Panc1 (cell line): ENCODE results near the gene AKR1B15. TPM values are rescaled to one million over a fixed set of nuclear protein-coding genes. Genes with fewer than 3 reads are reported as not detected.

Experiments used
- ATAC-seq: fragments of 200-7000 bp; cut with Tn5 transposase; 2 replicates; pipeline ENCODE4 v1.9.1; 2020; ENCODE audit warnings: mild to moderate bottlenecking, moderate library complexity
- BruUV-seq: library from RNA; stranded (reverse); fragments of 400-500 nt; replicated peaks from 2 replicates; lab custom pipeline; 2021; lab: Mats Ljungman, UMichigan
- CTCF ChIA-PET: fragments of 300-600 bp; sonication (Branson Sonifier 250); formaldehyde crosslinking; loops from one replicate; lab custom pipeline; 2022; ENCODE audit warnings: antibody characterized with exemption; lab: Charles Lee
- POLR2A ChIA-PET: fragments of 300-600 bp; sonication (Branson Sonifier 250); formaldehyde crosslinking; loops from one replicate; lab custom pipeline; 2022; ENCODE audit warnings: antibody characterized with exemption; lab: Charles Lee
- DNase-seq: peaks from one replicate; pipeline ENCODE4 v3.0.0-alpha.2; 2010; ENCODE audit warnings: low read depth, low spot score
- H3K27ac ChIP-seq: 2 replicates; pipeline ENCODE4 v1.5.1; 2011; ENCODE audit warnings: mild to moderate bottlenecking, low read length, inconsistent platforms
- H3K27me3 ChIP-seq: fragments of 200-500 bp; sonication (Bioruptor generic); 2 replicates; pipeline ENCODE4 v1.6.0; 2014; ENCODE audit warnings: low read length, inconsistent platforms; ENCODE audit not compliant: control insufficient read depth, insufficient read depth
- H3K36me3 ChIP-seq: fragments of 200-500 bp; sonication (Bioruptor generic); 2 replicates; pipeline ENCODE4 v1.5.1; 2014; ENCODE audit warnings: inconsistent platforms, mild to moderate bottlenecking, low read length, moderate library complexity; ENCODE audit not compliant: control insufficient read depth, insufficient read depth
- H3K4me1 ChIP-seq: 2 replicates; pipeline ENCODE4 v1.5.1; 2011; ENCODE audit warnings: inconsistent platforms, mild to moderate bottlenecking, low read length, moderate library complexity; ENCODE audit not compliant: control insufficient read depth, insufficient read depth
- H3K4me3 ChIP-seq, 2 experiments: 2 replicates each; pipeline ENCODE4 v1.5.1; 2011 to 2012; ENCODE audit warnings: low read depth in 2 of 2, low read length in 2 of 2, mild to moderate bottlenecking in 2 of 2, inconsistent platforms in 1 of 2, moderate library complexity in 1 of 2
- H3K9me3 ChIP-seq: fragments of 200-500 bp; sonication (Bioruptor generic); 2 replicates; pipeline ENCODE4 v1.5.1; 2014; ENCODE audit warnings: low read depth, mild to moderate bottlenecking, inconsistent platforms, low read length, moderate library complexity; ENCODE audit not compliant: control insufficient read depth, insufficient read depth
- POLR2AphosphoS5 ChIP-seq: IDR thresholded peaks from 2 replicates; pipeline ENCODE4 v1.6.1; 2012; ENCODE audit warnings: mild to moderate bottlenecking, low read depth, low read length, moderate library complexity
- SIN3A ChIP-seq: IDR thresholded peaks from 2 replicates; pipeline ENCODE4 v1.6.1; 2012; ENCODE audit warnings: low read depth, mild to moderate bottlenecking, low read length, moderate library complexity, borderline replicate concordance; ENCODE audit not compliant: insufficient read depth
- TCF7L2 ChIP-seq: IDR thresholded peaks from 2 replicates; pipeline ENCODE4 v1.6.1; 2011; ENCODE audit warnings: mild to moderate bottlenecking, low read depth, low read length, inconsistent platforms
- in situ Hi-C: cut with HindIII; loops from 2 replicates; pipeline ENCODE4 v1.10.0; 2016; ENCODE audit warnings: low sequenced_read_pairs, low pct_unique_long_range_greater_than_20kb
- intact Hi-C: fragments of 100-400 bp; cut with micrococcal nuclease; formaldehyde crosslinking; loops from one replicate; pipeline ENCODE4 v1.10.0; 2022; ENCODE audit not compliant: unreplicated experiment
- total RNA-seq: library from RNA; stranded (reverse); gene quantifications from one replicate; pipeline ENCODE4 v1.2.1, GENCODE V29; 2021; ENCODE audit not compliant: unreplicated experiment
- TF ChIP-seq, protein P1 (sequence below), 2 experiments: IDR thresholded peaks; 2 replicates each; pipeline ENCODE4 v1.6.1; 2011 to 2012; ENCODE audit warnings: low read depth in 2 of 2, control low read depth in 1 of 2, low read length in 1 of 2, mild to moderate bottlenecking in 1 of 2, moderate library complexity in 1 of 2; ENCODE audit not compliant: insufficient read depth in 1 of 2
- TF ChIP-seq, protein P2 (sequence below): fragments of 450-650 bp; IDR thresholded peaks from 2 replicates; pipeline ENCODE4 v1.5.1; 2017; ENCODE audit warnings: mild to moderate bottlenecking

AKR1B15 gene
- total RNA-seq, 1 experiment from 2014 or later = not detected

DNA sequence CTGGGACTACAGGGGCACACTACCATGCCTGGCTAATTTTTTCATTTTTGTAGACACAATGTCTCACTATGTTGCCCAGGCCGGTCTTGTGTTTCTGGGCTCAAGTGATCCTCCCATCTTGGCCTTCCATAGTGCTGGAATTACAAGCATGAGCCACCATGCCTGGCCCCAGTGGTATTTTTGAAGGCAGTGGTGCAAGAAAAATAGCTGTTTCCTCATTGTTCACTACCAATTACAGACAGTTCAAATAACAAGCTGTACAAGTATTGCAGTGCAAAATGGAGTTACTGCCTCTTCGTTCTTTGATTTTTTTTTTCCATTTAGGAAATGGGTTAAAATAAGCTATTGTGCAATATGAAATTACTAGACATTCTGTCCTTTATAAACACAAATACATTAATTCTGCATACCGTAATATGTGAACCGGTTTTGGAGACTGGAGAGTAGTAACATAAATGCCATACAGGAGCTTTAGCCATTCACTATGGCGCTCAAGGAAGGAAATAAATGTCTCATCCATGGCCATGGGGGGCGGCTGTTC is 62.8 kb downstream of the AKR1B15 start:
- H3K27me3 ChIP-seq = peaks cover 2% of the 10 kb centered on the region; the same call in 1 of the 2 replicates
- in situ Hi-C loops (no loop called here), intact Hi-C loops (no loop called here)
- no peak overlapping the region for H3K27ac ChIP-seq
- no peaks in the 10 kb centered on the region for H3K36me3 ChIP-seq
- H3K9me3 ChIP-seq = no peaks in the 10 kb centered on the region
- TF ChIP-seq POLR2AphosphoS5 (no peak), SIN3A (no peak), TCF7L2 (no peak)
- TF ChIP-seq, protein P1, sequence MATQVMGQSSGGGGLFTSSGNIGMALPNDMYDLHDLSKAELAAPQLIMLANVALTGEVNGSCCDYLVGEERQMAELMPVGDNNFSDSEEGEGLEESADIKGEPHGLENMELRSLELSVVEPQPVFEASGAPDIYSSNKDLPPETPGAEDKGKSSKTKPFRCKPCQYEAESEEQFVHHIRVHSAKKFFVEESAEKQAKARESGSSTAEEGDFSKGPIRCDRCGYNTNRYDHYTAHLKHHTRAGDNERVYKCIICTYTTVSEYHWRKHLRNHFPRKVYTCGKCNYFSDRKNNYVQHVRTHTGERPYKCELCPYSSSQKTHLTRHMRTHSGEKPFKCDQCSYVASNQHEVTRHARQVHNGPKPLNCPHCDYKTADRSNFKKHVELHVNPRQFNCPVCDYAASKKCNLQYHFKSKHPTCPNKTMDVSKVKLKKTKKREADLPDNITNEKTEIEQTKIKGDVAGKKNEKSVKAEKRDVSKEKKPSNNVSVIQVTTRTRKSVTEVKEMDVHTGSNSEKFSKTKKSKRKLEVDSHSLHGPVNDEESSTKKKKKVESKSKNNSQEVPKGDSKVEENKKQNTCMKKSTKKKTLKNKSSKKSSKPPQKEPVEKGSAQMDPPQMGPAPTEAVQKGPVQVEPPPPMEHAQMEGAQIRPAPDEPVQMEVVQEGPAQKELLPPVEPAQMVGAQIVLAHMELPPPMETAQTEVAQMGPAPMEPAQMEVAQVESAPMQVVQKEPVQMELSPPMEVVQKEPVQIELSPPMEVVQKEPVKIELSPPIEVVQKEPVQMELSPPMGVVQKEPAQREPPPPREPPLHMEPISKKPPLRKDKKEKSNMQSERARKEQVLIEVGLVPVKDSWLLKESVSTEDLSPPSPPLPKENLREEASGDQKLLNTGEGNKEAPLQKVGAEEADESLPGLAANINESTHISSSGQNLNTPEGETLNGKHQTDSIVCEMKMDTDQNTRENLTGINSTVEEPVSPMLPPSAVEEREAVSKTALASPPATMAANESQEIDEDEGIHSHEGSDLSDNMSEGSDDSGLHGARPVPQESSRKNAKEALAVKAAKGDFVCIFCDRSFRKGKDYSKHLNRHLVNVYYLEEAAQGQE (IDR thresholded peaks at IDR 0.05; ENCODE audit: insufficient read depth in 1 of 2, low read depth in 2 of 2, low read length in 1 of 2) = no peak
- TF ChIP-seq, protein P2, sequence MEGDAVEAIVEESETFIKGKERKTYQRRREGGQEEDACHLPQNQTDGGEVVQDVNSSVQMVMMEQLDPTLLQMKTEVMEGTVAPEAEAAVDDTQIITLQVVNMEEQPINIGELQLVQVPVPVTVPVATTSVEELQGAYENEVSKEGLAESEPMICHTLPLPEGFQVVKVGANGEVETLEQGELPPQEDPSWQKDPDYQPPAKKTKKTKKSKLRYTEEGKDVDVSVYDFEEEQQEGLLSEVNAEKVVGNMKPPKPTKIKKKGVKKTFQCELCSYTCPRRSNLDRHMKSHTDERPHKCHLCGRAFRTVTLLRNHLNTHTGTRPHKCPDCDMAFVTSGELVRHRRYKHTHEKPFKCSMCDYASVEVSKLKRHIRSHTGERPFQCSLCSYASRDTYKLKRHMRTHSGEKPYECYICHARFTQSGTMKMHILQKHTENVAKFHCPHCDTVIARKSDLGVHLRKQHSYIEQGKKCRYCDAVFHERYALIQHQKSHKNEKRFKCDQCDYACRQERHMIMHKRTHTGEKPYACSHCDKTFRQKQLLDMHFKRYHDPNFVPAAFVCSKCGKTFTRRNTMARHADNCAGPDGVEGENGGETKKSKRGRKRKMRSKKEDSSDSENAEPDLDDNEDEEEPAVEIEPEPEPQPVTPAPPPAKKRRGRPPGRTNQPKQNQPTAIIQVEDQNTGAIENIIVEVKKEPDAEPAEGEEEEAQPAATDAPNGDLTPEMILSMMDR = no peak
- no peak overlapping the region for H3K4me3 ChIP-seq
- ATAC-seq = no peak
- ChIA-PET CTCF (interaction anchor here (0.9 kb wide), 1 partner anchor 20 kb away, joined by 3 read pairs; no protein-coding TSS in a partner anchor), POLR2A (no interaction called here)
- no TSS peak for BruUV-seq
- DNase-seq = no peak
- no peaks in the 10 kb centered on the region for H3K4me1 ChIP-seq

DNA sequence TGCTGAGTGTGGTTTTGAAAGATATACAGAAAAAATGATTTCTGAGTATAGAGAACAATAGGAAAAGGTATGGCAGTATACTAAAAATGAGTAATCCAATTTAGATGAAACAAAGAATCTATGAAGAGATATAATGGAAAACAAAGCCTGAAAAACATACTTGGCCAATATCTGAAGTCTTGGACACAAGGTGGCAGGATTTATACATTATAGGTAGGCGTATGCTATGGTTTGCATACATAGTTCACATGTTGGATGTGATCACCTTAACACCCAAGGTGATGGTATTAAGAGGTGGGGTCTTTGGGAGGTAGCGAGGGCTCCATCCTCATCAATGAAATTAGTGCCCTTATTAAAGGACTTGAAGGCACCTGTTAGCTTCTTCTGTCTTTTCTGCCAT is 63.3 kb downstream of the AKR1B15 start:
- intact Hi-C loops = no loop called here
- no TSS peak for BruUV-seq
- H3K27ac ChIP-seq = no peak overlapping the region
- TF ChIP-seq POLR2AphosphoS5 (no peak), TCF7L2 (no peak), SIN3A (no peak)
- TF ChIP-seq, protein P1 (IDR thresholded peaks at IDR 0.05; ENCODE audit: insufficient read depth in 1 of 2, low read depth in 2 of 2, low read length in 1 of 2) = no peak
- no peaks in the 10 kb centered on the region for H3K36me3 ChIP-seq
- no peak overlapping the region for H3K4me3 ChIP-seq
- in situ Hi-C loops = no loop called here
- ChIA-PET POLR2A (no interaction called here), CTCF (interaction anchor here (0.9 kb wide), 1 partner anchor 19 kb away, joined by 3 read pairs; no protein-coding TSS in a partner anchor)
- no peaks in the 10 kb centered on the region for H3K9me3 ChIP-seq
- DNase-seq (no peak), ATAC-seq (no peak)
- H3K27me3 ChIP-seq = peaks cover 2% of the 10 kb centered on the region; the same call in 1 of the 2 replicates
- no peaks in the 10 kb centered on the region for H3K4me1 ChIP-seq
